GM12878 (cell line): Measurements from ENCODE around the gene NRG4.

Source experiments
- BCL11A ChIP-seq: IDR thresholded peaks from 2 replicates; pipeline ENCODE4 v1.6.1; 2011; ENCODE audit warnings: low read depth, low read length
- MXI1 ChIP-seq: fragments of 150-350 bp; IDR thresholded peaks from 2 replicates; pipeline ENCODE4 v1.6.1; 2011; ENCODE audit warnings: low read depth, mild to moderate bottlenecking, inconsistent platforms, low read length, improper control_type of control experiment
- SIX5 ChIP-seq: IDR thresholded peaks from 2 replicates; pipeline ENCODE4 v1.6.1; 2011; ENCODE audit warnings: mild to moderate bottlenecking, low read depth, low read length, moderate library complexity; ENCODE audit not compliant: severe bottlenecking

DNA sequence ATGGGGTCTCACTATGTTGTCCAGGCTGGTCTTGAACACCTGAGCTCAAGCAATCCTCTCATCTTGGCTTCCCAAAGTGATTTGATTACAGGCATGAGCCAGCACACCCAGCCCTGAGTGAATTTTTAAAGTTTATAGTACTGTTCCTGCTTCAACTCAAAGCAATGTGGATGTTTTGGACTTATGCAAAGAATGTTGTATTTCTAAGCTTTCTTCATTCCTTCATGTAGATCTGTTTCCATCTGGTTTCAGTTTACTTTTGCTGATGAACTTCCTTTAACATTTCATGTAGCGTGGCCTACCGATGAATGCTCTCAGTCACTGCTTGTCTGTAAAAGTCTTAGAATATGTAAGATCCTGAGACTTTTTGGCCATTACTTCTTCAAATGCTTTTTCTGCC lies 23.2 kb downstream of the NRG4 start:
- TF ChIP-seq SIX5 (no peak), MXI1 (no peak), BCL11A (no peak)
